HG03045 (cell line): ENCODE results near the gene TCF4.

Source experiments
- ATAC-seq: cut with Tn5 transposase; IDR thresholded peaks from one replicate; pipeline ENCODE4 v1.9.1; 2021; ENCODE audit warnings: mild to moderate bottlenecking, moderate library complexity; ENCODE audit not compliant: unreplicated experiment

TCF4 gene

DNA sequence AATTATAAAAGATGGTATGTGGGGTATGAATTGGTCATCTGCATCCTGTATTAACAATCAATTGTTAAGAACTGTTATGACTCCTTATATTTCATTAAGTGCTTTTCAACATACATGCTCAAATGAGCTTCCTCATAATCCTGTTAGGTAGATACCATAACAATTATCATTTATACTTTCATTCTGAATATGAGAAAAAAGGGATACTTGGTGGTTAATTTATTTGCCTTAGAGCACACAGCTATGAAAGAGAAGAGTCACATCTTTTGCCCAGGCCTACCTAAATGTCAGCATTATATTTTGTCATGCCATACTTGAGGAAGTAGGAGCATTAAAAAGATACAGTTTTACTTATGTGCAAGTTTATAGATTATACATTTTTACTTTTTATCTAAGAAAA is 169.6 kb downstream of the TCF4 start:
- ATAC-seq, result no peak

DNA sequence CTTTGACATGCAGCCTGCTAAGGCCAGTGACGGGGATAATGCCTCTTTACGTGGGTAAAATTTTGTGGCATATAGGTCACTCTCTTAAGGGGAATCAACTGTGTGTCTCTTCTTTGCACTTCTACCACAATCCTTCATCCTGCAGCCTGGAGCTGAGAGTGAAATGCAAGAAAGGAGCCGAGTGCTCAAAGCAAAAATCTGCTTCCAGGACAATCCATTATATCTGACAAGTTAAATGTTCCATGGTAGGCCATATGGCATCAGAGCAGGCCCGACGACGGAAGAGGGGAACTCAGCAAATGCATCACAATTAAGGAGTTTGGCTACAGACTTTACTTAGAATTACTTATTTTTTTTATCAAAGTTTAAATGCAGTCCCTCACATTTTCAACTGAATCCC is 171.2 kb downstream of the TCF4 start:
- ATAC-seq, result no peak

DNA sequence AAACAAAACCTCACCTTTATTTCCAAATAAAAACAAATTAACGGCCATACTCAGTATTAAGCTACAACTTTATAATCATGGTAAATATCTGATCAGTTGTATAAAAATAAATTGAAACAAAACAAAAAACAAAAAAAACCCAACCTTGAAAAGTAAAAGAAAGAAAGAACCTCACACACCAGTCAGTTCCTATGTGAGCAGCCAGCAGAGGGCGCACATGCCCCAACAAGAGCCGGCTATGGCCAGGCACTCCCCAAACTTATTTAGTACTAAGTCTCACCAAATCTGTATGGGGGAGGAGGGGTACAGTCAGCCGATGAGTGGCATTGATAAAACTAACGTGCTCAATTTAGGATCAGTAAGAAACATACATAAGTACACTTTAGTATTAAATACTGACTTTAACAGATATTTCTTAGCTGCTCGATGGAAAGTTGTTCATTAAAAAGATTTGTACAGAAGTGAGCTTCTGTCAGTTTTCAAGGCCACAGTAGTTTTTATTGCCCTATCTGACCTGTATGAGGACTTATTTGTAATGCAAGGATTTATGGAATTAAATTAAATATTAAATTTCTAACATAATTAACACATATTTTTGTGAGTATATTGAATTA is 172.6 kb downstream of the TCF4 start:
- peak; percentile 81 for ATAC-seq

DNA sequence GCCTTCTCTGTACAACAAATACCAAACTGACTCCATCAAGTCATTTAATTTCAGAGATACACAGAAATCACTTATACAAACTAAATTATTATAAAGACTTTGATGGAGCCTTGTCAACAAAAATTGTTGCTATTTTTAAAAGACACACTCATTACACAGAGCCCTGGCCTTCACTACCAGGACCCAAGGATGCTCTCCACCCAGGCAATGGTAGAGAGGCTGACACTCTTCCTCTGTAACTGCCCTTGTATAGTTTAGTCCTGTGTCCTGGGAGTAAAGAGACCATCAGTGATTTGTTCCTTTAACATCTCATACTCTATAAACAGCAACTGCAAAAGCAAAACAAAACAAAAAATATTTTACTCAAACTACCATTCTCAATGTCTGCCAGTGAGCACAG is 173.5 kb downstream of the TCF4 start:
- ATAC-seq, result no peak

DNA sequence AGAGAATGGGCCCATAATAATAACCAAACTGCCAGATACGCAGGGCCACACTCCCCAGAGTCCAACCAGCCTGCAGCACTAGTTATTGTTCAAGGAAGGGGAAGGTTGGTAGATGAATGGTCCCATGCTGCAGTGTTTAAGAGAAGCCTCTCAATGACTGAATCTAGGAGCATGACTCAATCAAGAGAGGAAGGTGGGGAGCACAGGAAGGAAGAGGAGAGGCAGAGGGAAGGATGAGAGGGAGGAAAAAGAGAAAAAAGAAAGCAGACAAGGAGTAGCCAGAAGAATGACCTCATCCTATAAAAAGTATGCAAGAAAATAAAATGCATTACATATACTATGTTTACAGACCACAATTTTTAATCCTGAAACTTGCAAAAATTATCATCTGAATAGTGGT is 174.5 kb downstream of the TCF4 start:
- ATAC-seq, result no peak

DNA sequence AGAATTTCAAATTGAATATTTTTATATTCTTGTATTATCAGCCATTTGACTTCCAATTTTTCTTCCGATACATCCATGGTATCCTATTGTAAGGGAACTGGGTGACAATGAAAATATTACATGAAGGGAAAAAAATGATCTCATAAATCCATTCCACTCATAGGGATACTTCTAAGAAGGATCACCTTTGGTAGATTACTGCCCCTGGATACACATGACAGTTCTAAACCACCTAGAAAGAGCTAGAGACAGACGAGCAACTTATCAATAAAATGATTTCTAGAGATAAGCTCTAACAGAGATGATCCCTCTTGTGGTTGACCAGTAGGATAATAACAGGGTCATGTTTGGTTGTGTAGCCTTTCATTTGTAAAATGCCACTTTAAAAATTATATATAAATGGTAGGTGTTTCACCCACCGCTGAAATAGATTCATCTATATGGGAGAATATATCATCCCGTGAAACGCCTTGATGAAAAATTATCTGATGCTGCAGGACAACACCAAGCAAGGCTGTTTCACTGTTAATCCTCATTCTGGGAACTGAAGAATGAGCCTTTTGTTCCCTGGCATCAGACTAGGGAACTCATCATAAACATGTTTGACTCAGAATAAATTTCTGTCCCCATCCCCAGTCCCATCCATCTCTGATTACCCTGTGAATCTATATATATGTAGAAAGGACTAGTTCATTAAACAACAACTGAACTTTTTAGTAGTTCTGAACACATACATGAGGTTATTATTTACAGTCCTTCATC is 180.0 kb downstream of the TCF4 start:
- no peak for ATAC-seq

DNA sequence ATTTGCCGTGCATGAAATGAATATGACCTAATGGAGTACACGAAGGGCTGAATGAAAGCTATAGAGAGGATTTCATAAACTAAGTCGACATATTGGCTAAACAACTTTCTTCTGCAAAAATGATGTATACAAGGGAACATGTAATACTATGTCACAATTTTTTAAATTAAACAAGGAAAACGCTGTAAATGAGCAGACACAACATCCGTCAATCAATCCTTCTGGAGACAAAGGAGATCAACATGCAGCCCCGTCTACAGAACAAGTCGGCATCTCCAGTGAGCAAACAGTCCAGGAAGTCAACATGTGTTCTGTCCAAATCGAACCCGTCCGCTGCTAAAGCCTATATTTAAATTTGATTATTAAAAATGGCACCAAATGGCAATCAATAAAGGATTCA is 180.8 kb downstream of the TCF4 start:
- no peak for ATAC-seq

DNA sequence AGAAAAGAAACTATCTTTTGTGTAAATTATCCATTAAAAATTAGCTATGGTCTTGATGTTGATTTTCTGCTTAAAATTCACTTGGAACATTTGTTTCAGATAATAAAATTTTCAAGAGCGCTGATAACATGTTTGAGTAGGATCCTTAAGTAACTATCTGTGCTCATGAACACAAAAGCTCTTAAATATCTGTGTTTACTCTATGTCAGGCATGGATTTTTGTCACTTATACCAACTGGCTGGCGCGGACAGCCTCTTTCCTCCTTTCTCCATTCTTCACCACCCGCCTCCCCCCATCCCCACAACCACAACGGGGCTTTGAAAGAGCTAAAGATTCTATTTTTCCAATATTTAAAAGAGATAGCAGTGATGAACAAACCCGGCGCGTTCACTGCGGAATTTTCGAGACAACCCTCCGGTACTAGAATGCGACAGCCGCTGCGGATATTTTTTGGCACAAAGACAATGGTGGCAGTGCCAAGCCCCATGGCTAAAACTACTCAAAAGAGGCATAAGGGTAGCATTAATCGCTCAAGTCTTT is 181.5 kb downstream of the TCF4 start:
- ATAC-seq, result no peak

DNA sequence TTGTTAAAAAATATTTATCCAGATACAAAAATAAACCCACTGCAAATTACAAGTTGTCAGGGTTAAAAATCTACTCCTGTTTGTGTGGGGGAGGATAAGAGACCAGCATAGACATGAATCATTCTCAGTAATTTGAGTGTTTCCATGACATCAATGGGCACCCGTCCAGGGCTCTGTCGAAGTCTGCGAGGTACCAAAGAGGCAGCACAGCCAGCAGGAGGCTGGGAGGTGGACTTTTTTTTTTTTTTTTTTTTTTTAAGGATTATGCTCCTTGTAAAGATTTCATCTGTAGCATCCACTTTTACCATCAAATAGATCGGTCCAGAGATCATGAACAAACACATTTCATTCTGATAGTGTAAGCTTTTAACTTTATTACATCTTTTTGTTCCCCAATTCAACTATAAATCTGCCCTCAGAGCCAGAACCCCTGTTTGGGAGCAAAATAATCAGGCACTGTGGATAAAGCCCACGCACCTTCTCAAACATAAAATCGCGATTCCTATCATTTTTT is 182.0 kb downstream of the TCF4 start:
- ATAC-seq, result no peak

DNA sequence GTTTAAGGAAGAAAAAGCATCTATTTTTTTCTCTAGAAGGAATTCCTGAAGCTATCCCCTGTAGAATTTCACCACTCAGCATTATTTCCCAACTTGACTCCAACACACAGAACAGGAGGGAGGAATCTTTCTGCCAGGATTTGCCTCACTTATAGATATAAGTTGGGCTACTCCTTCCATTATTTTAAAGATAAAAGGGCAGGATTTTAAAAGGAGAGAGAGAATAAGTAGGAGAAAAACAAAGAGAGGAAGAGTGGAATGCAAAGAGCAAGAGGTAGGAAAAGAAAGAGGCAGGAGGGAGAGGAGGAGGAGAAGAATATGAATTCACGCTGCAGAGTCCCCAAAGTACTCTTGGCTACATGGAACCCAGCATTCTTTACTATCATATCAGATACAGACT is 182.5 kb downstream of the TCF4 start:
- ATAC-seq, result no peak

DNA sequence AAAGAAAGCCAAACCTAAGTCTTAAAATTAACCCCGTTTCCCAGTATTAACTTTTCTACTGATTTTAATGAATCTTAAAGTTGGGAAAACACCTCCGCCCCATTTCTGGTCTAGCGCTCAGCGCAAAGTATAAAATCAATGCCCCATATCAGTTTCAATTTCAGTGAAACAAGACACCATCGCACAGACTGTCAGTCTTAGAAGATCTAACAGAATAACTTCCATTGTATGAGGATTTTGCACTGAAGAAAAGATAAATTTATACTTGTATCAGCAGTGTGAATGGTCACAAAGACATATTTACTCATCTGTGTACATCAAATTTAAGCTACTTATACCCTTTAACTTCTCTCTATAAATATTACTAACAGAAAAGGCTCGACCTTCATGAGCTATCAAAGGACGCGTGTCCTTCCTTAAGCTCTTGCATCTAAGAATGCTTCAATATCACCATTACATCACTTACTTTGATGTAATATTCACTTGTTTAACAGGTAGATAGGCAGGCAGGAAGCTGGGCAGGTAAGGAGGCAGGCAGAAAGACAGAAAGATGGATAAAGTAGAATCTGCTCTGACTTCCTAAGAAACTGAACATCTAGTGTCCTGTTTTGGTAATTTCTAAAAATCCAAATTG is 183.0 kb downstream of the TCF4 start:
- no peak for ATAC-seq

DNA sequence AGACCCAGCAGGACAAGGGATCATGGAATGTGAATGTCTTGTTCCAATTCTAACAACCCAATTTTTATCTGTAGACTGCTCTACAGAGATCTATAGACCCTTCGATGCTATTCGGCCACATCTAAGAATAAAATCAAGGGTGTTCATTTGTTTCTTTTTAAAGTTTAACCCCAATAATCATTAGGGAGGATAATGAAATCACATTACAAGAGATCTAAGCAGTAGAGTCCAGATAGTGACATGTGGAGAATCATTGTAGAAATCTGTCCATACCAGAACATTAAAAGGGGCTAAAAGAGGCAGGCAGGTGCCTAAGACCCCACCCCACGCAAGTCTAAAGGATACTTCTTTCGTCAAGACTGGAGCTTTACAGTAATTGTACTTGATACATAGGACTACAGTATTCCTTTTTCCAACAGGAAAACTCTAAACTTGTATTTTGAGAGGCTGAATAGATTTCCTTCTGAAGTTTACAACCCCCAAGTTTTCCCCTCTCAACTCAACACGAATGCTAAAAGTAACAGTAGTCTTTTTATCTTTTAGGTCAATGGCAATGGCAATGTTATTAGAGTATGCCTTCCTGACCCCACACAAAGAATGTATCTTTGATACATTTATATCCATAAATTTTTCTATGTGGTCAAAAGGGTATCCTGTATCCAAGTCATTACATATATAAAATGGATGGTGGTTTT is 183.7 kb downstream of the TCF4 start:
- no peak for ATAC-seq

DNA sequence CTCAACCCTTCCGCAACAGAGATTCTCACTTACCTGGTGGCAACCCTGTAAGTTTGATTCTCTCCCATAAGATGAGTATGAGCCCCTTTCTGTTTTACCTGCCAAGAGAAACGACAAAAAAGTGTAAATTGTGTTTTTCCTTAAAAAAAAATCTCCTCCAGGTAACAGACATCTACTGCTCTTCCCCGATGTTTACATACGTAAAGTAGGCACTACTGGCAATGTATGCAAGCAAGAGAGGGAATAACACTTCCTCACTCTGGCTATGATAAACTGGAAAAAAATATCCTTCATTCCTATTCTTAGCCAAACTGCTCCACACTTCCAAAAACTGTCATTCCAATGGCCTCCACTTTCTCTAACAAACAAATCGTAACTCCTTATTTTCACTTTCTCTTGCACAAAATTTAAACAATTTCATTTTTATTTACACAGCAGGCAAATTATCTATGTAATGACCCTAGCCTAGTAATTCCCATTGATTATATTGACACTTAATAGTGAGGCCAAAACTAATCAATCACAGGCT is 184.5 kb downstream of the TCF4 start:
- no peak for ATAC-seq

DNA sequence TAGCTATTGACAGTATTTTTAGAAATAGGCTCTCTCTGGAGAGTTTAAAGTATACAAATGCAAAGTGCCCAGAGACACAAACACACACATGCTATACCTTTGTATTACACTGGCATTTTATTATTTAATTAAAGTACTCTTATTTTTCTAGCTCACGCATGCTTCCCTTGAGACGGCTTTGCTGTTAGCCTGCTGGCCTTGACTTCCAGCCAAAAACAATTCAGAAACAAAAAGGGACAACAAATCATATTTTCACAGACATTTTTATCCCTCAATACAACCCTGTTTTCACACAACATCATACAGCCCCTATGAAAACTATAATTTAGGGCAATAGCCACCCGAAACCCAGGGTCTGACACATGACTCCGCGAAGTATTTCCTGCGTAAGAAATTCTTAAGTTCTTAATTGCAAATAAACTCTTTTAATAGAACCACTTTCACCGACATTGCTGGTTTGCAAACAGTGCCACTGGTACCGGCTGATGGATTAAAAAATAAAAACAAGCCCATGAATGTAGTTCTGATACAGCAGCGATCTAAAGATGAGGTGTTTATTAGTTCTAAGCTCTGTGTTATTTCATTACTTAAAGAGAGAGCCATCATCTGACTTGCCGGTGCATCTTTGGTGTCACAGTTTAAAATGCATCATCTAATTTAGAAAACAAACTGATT is 185.1 kb downstream of the TCF4 start:
- ATAC-seq, result no peak

DNA sequence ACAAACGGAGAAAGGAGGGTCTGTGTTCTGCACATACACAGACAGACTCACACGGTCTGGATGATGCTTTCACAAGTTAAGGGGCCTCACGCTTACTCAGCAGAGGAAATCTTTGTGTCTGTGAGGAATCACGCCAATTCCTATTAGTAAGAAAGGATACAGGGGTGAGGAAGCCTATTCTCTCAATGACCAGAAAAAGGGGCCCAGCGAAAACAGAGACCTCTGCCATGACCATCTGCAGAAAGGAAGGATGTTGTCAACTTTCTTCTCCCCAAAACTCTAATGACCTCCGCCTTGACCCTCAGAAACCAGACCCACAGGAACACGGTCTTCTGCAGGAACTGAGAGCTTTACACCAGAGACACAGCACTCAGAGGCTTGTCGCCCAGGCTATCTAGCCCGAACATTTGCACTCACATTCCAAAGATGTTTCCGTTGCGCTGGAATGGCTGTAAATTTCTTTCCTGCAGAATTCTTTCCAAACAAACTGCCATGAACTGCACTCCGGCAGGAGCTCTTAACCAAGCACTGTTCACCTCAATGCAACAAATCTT is 186.3 kb downstream of the TCF4 start:
- ATAC-seq, result no peak

DNA sequence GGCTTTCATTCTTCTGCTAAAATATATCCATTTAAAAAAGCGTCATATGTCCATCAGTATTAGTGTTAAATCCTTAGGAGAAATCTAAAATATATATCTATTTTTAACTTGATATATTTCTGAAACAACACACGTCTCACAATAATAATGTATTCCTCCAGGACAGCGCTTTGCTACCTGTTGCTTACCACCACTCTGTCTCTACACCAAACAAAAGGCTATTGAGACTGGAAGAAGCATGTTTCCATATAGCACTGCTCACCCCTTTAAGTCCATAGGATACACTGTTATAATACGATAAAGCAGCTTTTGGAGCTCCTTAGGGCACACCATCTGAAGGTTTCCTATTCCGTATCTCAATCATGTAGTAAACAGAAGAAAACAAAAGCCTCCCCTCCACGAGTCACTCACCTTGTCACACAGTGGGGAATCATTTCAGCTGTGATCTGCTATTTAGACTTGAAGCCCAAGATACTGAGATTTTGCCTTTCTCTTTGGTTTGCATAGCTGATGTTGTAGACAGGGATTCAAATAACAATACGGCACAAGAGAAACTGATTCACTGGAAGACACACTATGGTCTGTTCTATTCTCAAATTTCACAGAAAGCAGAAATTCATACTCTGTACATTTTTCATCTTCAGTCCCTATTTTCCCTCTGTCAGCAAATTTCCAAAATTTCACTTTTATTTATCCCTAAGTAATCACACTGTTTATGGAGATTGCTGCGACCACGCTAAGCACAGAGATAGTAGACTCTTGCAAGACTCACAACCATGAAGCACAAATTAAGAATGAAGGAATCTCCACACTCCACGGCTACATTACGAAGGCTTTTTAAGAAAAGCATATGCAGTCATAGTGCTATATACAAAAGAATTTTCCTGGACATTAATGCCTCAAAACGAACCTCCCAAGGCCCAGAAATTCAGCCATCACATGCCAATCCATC is 187.1 kb downstream of the TCF4 start:
- ATAC-seq, result no peak

DNA sequence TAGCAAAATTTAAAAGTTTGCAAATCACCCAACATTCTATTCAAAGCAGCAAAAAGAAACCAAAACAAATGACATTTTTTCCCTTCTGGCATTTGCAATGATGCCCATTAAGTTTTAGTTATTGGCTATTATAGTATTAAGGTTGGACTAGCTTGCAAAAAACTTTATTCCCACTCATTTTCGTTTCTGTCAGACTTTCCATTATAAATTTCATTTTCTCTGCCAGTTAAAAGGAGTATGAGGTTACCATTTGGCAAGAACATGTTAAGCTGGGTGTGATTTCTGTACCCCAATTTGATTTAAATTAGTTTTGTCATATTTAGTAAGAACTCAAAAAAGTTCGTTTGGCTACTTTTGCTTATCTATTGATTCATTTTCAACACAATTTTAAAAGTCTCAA is 187.9 kb downstream of the TCF4 start:
- ATAC-seq, result no peak

DNA sequence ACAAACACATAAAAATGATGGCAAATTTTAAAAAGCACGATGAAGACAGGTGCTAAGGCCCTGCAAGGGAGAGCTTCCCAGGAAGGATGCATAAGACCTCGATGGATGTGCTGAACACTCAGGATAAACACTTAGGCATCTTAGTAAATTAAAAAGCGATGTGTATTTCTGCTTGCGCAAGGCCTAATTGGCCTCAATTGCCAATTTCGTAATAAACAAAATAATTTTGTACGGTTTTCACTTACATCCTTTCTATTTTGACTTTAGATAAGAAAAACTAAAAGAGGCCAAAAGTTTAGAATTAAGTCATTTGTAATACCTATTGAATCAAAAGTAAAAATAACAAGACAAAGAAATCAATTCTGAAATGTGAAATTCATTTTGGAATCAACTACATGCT is 189.1 kb downstream of the TCF4 start:
- no peak for ATAC-seq

DNA sequence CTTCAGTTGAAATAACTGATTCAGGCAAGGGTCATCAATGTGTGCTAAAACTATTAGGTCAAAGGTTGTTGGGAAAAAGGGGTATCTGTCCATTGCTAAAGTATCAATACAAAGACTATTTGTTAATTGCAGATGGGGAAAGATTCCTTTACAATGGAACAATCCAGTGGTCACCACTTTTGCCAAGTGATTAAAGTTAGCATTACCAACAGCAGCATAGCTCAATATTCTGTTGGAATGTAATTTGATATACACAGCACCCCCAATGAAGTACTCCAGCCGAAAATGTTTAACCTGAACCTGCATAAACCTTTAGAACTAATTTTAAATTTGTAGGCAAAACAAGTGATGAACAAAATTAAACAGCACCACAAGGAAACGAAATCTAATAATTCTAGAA is 191.0 kb downstream of the TCF4 start:
- no peak for ATAC-seq
